GM21528 (cell line): ENCODE measurements around the gene BCL6.
"Not testable (repeated sequence)": the region's sequence is repeated elsewhere in the genome, so short reads cannot be mapped to it uniquely, and the experiment has no call there.

ENCODE experiments used
- ATAC-seq: cut with Tn5 transposase; IDR thresholded peaks from one replicate; pipeline ENCODE4 v1.9.1; 2021; ENCODE audit warnings: mild to moderate bottlenecking, moderate library complexity; ENCODE audit not compliant: unreplicated experiment, low FRiP score

The BCL6 gene

GRCh38 chr3:187684880-187685279 lies 60.4 kb downstream of the BCL6 start:
- no peak for ATAC-seq

- ATAC-seq, result no peak
These were observed 60.8 kb downstream of the BCL6 start for GRCh38 chr3:187684444-187684843.

- not testable (repeated sequence) for ATAC-seq
These were observed 63.5 kb downstream of the BCL6 start for GRCh38 chr3:187681756-187682155.

GRCh38 chr3:187679638-187680396 lies 65.5 kb downstream of the BCL6 start:
- no peak for ATAC-seq

GRCh38 chr3:187678726-187679268 lies 66.5 kb downstream of the BCL6 start:
- ATAC-seq, result no peak

GRCh38 chr3:187677604-187678003 lies 67.7 kb downstream of the BCL6 start:
- no peak for ATAC-seq

- no peak for ATAC-seq
These were observed 72.3 kb downstream of the BCL6 start for GRCh38 chr3:187673012-187673411.
